ENCODE measurements around the gene MYZAP. TPM values are rescaled to one million over a fixed set of nuclear protein-coding genes. Genes with fewer than 3 reads are reported as not detected.

The MYZAP gene
- total RNA-seq, 1 donor from 2014 or later: 8.3 TPM

DNA sequence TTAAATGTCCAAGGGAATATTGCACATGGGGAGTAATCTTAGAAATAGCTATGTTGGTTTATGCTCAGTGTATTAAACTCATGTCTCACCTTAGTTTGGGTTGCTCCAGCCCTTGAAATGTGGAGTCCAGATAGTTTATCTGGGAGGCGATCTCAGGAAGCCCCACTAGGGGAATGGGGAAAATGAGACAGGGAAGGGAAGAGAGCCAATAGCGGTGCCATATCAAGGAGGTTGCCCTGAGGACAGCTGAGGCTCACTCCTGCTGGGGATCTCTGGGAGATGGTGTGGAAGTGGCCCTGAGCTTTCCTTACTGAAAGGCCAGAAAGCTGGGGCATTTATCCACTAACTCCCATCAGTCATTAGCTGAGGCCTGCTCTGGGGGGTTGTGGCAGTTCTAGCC is 71.6 kb downstream of the MYZAP start:
- DNase-seq: no peak

- no peak for DNase-seq
These were observed 73.5 kb downstream of the MYZAP start for GRCh38 chr15:57665194-57665593.

DNA sequence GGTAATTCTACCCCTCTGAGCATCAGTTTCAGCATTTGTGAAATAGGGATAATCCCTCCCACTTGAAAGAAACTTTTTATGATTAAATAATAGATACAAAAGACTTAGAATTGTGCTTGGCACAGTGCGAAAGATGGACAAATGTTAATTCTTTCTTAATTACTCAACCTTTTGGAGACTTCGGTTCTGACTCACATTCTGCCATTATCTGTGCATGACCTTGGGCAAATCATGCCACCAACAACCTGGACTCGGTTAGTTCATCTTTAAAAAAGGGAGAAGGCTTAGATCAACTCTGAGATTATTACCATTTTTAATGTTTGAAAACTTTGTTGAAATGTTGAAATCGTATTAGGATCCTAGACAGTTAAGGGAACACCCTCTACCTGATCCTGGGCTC is 74.2 kb downstream of the MYZAP start:
- no peak for DNase-seq

DNA sequence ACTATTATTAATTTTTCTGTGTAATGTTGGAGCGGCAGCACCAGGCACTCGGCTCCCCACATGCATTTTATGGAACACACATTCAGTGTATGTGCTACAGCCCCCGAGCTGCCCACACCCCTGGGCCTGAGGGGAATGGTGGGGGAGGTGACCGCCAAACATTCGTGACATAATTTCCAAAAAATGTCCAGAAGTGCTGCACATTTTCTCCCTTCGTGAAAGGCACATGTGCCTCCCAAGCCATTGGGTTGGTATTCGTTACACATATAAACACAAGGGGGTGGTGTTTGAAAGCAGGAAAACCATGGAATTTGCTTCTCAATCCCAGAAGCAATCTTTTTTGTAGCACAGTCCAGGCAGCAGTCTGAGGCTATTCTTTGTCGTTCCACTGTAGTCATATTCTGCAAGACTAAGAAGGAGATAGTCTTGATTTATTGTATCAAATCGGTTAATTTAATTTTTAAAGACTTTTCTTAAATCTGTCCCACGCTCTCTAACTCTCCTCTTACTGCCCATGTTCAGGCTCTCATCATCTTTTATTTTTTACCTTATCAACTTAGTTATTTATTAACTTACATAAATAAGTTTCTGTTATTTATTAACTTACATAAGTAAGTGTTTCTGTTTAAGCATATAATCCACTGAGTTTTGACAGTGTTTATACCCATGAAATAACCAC is 75.6 kb downstream of the MYZAP start:
- DNase-seq: peak; percentile 79

DNA sequence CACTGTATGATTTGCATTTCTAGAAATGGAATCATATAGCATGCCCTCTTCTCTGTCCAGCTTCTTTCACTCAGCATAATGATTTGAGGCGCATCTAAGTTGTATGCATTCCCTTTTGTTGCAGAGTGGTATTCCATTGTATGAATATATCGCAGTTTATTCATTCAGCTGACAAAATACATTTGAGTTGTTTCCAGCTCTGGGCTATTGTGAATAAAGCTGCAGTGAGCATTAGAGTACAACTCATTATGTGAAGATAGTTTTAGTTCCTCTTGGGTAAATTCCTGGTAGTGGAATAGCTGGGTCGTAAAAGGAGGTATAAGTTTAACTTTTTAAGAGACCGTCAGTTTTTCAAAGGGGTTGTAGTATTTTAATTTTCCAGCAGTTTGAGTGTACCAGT is 76.3 kb downstream of the MYZAP start:
- no peak for DNase-seq

DNA sequence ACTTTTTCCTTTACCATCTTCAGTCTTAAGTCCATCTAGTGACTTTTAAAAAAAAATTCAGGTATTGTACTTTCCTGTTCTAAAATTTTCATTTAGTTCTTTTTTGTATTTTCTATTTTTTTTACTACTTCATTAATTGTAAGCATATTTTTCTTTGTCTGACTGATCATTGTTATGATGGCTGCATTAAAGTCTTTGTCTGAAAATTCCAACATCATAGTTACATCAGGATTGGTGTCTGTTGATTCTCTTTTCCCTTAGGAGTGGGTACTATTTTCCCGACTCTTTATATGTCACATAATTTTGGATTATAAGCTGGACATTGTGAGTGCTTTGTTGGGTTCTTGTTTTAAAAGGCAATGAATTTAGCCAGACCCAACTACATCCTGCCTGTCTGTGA is 79.9 kb downstream of the MYZAP start:
- no peak for DNase-seq

DNA sequence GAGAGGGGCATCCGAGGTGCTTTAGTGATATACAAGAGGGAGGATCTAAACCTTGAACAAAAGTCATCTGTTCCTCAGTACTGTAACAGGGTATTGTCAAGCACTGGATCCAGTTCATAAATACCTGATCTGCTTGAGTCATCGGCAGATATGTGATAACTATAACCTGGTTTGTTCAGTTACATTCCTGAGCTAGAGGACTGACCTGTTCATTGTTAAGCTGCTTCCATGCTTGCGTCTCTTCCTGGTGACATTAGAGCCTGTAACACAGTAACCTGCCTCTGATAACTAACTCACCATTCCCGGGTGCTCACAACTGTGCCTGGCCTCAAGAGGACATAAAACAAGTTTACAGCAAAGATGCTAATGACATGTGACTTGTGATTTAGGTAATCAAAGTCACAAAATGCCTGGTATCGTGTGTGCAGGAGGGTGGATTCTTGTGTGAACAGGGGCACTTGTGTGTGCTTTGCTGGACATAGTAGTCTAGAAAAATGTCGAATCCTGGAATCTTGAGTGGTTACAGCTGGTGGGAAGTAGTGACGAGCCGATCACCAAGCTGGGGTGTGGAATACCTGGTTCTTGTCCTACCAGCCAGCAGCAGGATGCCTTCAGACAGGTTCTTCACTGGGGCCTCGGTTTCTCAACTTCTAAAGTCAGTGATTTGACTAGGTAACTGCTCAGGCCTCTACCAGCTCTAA is 83.9 kb downstream of the MYZAP start:
- DNase-seq: no peak

DNA sequence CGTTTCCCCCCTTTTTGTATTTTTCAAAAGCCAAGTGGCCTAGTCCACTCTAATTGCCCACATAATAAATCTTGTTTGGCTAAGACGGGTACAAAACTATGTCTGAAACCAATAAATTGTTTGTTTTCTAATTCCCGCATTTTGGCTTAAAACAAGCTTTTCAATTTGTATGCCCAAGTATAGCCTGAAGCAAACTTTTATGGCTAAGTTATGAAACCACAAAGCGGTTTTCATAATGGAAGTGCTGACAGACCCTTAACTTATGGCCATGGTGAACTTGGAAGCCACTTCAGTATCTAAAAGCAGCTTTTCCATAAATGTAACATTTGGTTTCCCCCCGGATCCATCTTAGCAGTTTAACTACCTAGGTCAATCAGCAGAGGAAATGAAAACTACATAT is 84.9 kb downstream of the MYZAP start:
- peak; percentile 23 for DNase-seq

DNA sequence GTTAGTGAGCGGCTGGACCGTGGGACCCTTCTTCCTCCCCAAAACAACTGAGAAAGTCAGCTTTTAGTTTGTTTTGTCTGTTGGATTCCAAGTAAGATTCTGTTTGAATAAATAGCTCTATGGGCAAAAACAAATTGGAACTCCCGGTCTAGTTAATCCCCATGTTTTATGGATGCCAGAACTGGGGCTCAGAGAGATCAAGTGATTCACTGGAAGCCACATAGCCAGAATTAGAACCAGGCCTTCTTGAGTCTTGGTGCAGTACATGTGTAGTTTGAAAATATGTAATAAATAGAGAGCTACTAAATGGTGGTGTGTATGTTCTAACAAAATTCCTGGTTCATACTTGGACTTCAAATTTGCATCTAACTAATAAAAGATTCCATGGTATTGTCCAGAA is 85.5 kb downstream of the MYZAP start:
- DNase-seq: peak; percentile 55

DNA sequence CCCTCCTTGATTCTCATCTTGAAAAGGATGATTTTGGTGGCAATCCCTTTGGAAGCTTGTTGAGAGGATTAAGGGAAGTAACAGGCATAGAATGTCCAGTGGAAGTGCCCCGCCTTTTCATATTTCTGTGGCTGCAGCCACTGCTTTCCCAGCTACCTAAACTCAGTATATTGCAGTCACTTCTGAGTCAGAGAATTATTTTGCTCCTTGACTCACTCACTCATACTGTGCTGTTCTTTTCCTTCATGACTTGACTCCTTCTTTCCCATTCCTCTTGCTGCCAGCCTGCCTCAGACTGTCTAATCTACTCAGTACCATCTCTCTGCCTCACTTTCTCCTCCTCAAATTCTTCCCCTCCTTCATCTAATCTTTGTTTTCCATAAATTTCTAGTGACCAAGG is 88.3 kb downstream of the MYZAP start:
- DNase-seq: no peak

DNA sequence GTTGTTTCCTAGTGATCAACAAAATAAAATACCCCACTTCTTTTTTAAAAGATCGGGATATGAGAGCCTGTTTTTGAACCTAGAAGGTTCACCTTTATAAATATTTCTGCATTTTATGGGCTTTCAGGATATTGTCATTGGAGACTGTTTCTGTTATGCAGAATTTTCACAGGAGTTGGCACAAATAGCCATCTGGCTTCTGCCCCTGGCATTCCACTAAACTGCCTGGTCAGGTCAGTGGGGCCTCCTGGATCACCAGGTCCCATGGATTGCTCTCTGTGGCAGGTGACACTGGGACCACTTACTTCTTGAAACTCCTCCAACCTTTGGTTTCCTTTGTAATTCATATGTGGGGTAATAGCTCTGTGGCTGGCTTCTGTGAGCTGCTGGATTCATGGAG is 89.3 kb downstream of the MYZAP start:
- no peak for DNase-seq

DNA sequence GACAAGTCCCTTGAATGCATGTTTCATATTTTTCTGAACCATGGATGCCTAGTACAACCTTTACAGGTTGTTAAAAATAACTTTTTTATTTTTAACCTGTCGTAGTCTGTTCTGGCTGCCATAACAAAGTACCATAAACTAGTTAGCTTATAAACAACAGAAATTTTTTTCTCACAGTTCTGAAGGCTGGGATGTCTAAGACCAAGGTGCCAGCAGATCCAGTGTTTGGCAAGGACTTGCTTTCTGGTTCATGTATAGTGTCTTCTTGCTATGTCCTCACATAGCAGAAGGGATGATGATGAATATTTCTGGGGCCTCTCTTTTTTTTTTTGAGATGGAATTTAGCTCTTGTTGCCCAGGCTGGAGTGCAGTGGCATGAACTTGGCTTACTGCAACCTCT is 91.8 kb downstream of the MYZAP start:
- DNase-seq: no peak

DNA sequence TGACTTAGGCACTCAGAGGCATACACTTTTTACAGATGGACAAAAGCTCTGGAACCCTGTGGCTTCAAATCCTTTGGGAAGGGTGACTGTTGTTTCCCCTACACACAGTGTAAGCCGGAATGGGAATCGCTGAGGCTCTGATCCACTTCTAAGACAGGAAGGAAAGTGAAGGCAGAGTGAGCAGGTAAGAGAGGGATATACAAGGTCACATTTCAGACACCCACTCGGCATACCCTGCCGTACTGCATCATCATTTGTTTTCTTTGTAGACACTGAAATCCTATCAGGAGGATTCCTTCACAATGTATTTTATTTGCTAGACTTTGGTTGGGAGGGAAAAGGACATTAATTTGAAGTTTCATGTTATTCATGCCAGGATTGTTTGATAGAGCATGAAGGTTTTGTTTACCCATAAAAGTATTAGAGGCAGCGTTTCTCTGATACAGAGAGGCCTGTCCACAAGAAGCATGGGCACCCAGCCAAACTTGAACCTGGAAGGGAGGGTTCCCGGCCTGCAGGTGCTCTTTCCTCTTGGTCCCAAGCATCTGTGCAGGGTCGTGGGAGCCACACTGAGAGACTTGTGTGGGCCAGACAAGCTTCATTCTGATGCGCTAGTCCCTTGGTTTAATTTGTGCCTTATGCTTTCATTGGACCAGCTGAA is 92.9 kb downstream of the MYZAP start:
- DNase-seq: no peak

GRCh38 chr15:57685306-57686095 is 93.8 kb downstream of the MYZAP start:
- no peak for DNase-seq

DNA sequence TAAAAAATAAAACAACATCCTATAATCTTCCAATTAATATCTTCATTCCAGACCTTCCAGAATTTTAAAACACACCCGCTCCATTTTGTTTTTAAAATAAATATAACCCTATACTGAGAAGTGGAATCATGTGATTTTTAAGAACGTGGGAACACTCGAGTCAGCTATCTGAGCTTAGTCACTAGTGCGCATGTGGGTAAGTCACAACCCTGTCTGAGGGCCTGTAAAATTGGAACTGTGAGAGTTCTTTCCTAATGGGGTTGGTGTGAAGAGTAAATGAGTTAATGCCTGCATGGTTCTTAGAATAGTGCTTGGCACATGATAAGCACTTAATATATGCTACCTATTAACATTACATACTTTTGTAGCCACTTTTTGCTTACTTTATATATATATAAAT is 95.0 kb downstream of the MYZAP start:
- DNase-seq: no peak

DNA sequence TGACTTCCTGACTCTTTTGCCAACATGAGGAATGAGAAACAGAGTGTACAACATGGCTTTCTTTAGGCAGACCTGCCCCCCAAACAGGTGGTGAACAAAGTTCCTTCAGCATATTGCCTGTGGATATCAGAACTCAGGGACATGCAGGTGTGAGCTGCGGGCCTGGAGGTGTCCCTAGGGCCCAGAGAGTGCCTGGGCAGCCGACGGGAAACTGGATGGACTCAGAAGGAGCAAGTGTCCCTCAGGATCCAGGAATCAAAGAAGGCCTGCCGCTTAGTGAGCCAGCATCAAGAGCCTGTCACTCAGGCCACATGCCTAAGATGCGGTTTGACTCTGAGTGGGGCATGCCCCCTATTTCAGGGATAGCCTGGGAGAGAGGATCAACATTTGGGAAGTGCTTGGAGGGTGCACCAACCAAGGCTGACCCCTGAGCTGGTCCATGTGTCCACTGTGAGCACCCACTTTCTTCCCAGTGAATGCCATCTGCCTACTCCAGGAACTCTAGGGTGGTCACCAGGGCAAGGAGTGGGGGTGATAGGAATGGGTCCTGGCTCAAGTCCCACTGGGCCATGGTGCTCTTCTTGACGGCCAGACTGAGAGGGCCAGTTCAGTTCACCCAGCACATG is 98.8 kb downstream of the MYZAP start:
- DNase-seq: no peak

DNA sequence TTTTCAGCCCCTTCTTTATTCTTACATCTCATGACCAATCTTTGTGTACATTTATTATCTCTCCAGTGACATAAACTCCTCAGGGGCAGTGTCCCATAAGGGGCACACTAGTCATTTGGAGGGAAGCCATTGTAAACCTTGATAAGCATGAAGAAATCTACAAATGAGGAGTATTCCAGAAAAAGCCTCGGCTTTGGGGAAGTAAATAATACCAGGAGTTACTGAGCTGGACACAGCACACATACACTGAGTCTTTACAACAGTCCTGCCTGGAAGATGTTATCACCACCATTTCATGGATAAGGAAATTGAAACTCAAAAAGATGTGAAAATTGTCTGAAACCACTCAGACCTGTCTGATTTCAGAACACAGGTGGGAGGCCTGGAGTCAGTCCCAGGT is 99.4 kb downstream of the MYZAP start:
- DNase-seq: no peak

DNA sequence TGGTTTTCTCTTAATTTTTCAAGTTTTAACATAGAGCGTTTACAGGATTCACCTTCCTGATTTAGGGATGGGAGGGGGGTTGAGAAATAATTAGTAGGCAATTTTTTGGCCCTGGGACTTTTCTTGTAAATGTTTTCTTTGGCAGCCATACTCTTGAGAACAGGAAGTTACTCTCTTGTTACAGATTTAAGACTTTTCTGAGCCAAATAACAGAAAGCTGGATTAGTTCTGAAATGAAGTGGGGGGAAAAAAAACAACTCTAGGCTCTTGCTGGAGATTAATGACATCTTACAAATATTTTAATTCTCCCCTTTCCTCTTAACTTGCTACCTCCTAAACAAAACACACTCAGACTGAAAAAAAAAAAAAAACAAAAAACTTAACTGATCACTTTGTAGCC is 101.0 kb downstream of the MYZAP start:
- peak; percentile 16 for DNase-seq

- peak; percentile 60 for DNase-seq
These were observed 102.6 kb downstream of the MYZAP start for GRCh38 chr15:57694279-57694678.

- DNase-seq: no peak
These were observed 104.4 kb downstream of the MYZAP start for GRCh38 chr15:57696146-57696545.

DNA sequence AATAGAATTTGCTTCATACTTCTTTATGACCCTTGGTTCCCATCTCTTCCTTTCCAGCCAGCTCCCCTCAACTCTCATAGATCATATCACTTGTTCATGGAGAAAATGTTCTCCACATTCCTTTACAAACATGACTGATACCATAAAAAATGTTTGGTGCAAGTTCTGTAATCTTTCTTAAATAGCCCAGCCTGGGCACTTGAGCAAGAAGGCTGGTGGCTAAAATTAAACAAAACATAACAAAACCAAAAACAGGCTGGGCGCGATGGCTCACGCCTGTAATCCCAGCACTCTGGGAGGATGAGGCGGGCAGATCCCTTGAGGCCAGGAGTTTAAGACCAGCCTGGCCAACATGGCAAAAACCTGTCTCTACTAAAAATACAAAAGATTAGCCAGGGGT is 105.9 kb downstream of the MYZAP start:
- no peak for DNase-seq

GRCh38 chr15:57698243-57698642 is 106.5 kb downstream of the MYZAP start:
- DNase-seq: no peak

Measured in skin of body (tissue), 2 donors.